Measurements from ENCODE around the gene TTC24.

Gene TTC24

DNA sequence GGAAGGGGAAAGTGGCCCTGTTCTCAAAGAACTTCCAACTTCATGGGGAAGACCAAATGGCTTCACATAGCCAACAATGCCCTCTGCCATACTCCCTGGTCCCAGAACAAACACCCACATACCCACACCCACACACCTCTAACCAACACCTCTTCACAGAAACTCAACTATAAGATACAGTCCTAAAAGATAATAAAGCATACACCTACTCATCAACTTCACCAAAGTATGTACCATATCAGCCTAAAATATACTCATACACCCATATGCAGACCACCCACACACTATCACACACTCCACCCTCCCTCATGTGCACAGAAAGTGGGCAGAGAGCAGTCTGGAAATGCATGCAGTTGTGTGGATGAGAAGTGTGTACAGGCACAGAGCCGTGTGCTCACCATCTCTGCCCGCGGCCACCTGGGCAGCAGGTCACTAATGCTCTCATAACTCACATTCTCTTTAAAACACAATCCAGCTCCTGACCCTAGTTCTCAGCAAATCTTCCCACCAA lies 34.9 kb upstream of the TTC24 start:
- DNase-seq (ENCODE audit: low read depth): no peak
- no peak overlapping the region for H3K4me3 ChIP-seq (ENCODE audit: low read depth, low read length)
- TF ChIP-seq MYC (IDR thresholded peaks at IDR 0.05; ENCODE audit: low read depth, low read length): no peak
- TF ChIP-seq, protein P1, sequence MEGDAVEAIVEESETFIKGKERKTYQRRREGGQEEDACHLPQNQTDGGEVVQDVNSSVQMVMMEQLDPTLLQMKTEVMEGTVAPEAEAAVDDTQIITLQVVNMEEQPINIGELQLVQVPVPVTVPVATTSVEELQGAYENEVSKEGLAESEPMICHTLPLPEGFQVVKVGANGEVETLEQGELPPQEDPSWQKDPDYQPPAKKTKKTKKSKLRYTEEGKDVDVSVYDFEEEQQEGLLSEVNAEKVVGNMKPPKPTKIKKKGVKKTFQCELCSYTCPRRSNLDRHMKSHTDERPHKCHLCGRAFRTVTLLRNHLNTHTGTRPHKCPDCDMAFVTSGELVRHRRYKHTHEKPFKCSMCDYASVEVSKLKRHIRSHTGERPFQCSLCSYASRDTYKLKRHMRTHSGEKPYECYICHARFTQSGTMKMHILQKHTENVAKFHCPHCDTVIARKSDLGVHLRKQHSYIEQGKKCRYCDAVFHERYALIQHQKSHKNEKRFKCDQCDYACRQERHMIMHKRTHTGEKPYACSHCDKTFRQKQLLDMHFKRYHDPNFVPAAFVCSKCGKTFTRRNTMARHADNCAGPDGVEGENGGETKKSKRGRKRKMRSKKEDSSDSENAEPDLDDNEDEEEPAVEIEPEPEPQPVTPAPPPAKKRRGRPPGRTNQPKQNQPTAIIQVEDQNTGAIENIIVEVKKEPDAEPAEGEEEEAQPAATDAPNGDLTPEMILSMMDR (IDR thresholded peaks at IDR 0.05; ENCODE audit: low read depth, low read length): no peak
- TF ChIP-seq POLR2A (IDR thresholded peaks at IDR 0.05; ENCODE audit: extremely low read depth, insufficient read length): no peak
- TF ChIP-seq, protein P2, sequence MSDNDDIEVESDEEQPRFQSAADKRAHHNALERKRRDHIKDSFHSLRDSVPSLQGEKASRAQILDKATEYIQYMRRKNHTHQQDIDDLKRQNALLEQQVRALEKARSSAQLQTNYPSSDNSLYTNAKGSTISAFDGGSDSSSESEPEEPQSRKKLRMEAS (IDR thresholded peaks at IDR 0.05; ENCODE audit: low read depth, low read length): no peak

DNA sequence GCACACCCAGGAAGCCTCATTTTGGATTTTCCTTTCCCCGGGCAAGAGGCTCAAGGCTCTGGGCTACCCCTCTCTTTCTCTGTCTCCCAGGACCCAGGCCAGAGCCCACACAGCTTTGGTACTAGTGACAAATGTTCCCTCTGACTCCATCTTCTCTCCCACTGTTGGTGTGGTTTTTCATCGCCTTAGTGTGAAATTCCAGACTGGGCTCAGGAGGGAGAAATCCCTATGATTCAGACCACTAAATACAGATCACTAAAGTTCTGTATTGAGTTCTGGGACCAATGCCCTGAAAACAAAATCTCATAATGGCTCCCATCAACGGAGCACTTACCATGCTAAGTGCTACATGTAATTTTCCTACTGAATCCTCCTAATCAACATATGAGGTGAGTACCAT lies 33.3 kb upstream of the TTC24 start:
- no peak for DNase-seq (ENCODE audit: low read depth)
- TF ChIP-seq MYC (IDR thresholded peaks at IDR 0.05; ENCODE audit: low read depth, low read length) (no peak), POLR2A (IDR thresholded peaks at IDR 0.05; ENCODE audit: extremely low read depth, insufficient read length) (no peak)
- TF ChIP-seq, protein P1 (IDR thresholded peaks at IDR 0.05; ENCODE audit: low read depth, low read length): no peak
- TF ChIP-seq, protein P2 (IDR thresholded peaks at IDR 0.05; ENCODE audit: low read depth, low read length): no peak
- no peak overlapping the region for H3K4me3 ChIP-seq (ENCODE audit: low read depth, low read length)

DNA sequence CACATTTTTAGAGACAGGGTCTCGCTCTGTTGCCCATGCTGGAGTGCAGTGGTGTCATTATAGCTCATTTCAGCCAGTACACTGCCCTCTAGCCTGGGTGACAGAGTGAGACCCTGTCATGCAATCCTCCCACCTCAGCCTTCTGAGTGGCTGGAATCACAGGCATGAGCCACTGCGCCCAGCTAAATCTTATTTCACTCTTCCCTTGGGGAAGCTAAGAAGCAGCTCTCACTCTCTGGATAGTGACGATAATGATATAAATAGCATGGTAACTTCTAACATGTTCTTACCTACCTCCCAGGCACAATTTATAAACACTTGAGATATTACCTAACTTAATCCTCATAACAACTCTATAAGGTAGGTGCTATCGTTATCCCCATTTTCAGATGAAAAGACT lies 32.1 kb upstream of the TTC24 start:
- DNase-seq (ENCODE audit: low read depth): no peak
- H3K4me3 ChIP-seq (ENCODE audit: low read depth, low read length): no peak overlapping the region
- TF ChIP-seq POLR2A (IDR thresholded peaks at IDR 0.05; ENCODE audit: extremely low read depth, insufficient read length) (no peak), MYC (IDR thresholded peaks at IDR 0.05; ENCODE audit: low read depth, low read length) (no peak)
- TF ChIP-seq, protein P1 (IDR thresholded peaks at IDR 0.05; ENCODE audit: low read depth, low read length): no peak
- TF ChIP-seq, protein P2 (IDR thresholded peaks at IDR 0.05; ENCODE audit: low read depth, low read length): no peak

DNA sequence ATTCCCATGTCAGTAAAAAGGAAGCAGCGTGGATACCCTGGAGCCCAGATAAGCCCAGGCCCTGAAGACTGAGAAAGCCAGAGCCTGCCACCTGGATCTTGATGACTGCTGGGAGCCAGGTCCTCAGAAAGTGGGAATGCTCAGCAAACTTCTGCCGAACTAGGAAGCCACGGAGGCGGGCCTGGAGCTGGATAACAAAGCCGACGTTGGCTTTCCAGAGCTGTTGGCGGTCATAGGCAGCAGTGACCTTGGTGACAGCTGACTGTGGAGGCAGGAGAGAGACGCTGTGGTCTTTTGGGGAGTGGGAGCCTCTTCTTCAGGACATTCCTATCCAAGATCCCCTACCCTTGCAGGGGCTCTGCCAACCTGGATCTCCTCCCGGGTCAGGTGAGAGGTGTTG lies 31.5 kb upstream of the TTC24 start:
- H3K4me3 ChIP-seq (ENCODE audit: low read depth, low read length): no peak overlapping the region
- no peak for DNase-seq (ENCODE audit: low read depth)
- TF ChIP-seq POLR2A (IDR thresholded peaks at IDR 0.05; ENCODE audit: extremely low read depth, insufficient read length): no peak

DNA sequence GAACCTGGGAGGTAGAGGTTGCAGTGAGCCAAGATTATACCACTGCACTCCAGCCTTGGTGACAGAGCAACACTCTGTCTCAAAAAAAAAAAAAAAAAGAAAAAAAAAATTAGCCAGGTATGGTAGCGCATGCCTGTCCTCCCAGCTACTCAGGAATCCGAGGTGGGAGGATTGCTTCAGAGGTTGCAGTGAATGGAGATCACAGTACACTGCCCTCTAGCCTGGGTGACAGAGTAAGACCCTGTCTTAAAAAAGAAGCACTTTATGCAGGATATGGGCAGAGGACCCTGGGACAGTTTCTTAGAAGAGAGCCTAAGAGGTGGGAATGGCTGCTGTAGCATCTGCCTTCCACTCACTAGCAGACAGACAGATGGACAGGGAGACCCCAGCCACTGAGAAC lies 30.1 kb upstream of the TTC24 start:
- DNase-seq (ENCODE audit: low read depth): peak; percentile 20
- H3K4me3 ChIP-seq (ENCODE audit: low read depth, low read length): no peak overlapping the region
- TF ChIP-seq POLR2A (IDR thresholded peaks at IDR 0.05; ENCODE audit: extremely low read depth, insufficient read length) (no peak), MYC (IDR thresholded peaks at IDR 0.05; ENCODE audit: low read depth, low read length) (no peak)
- TF ChIP-seq, protein P2 (IDR thresholded peaks at IDR 0.05; ENCODE audit: low read depth, low read length): no peak
- TF ChIP-seq, protein P1 (IDR thresholded peaks at IDR 0.05; ENCODE audit: low read depth, low read length): no peak

DNA sequence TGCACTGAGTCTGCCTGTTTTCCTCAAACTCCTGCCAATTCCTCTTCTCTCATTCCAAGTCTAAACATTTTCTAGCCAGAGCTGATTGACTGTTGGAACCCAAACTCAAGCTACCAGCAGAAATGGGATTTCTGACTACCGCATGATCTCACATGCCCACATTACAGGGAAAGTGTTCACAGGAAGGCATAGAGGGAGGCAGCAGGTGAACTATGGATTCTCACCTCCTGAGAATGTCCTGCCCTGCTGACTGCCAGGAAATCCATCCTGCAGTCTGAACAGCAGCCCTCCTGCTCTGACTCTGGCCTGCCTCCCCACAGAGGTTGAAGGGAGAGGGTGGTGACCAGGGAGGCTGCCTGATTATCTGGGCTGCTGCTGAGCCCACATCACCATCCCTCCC lies 29.7 kb upstream of the TTC24 start:
- no peak overlapping the region for H3K4me3 ChIP-seq (ENCODE audit: low read depth, low read length)
- no peak for DNase-seq (ENCODE audit: low read depth)
- TF ChIP-seq MYC (IDR thresholded peaks at IDR 0.05; ENCODE audit: low read depth, low read length) (no peak), POLR2A (IDR thresholded peaks at IDR 0.05; ENCODE audit: extremely low read depth, insufficient read length) (no peak)
- TF ChIP-seq, protein P2 (IDR thresholded peaks at IDR 0.05; ENCODE audit: low read depth, low read length): no peak
- TF ChIP-seq, protein P1 (IDR thresholded peaks at IDR 0.05; ENCODE audit: low read depth, low read length): no peak

Data from NB4 (cell line).